HEK293 (cell line): ENCODE data around the gene ANTKMT.

Experiments used
- CTCF ChIA-PET: fragments of 350-600 bp; formaldehyde crosslinking; extraction: SDS; loops from one replicate; lab custom pipeline; 2021; ENCODE audit warnings: antibody characterized with exemption; lab: Yijun Ruan, JAX
- POLR2A ChIA-PET: fragments of 300-600 bp; formaldehyde crosslinking; extraction: SDS; loops from one replicate; lab custom pipeline; 2020; ENCODE audit warnings: antibody characterized with exemption, inconsistent platforms; lab: Yijun Ruan, JAX
- H3K27ac ChIP-seq: fragments of 200-500 bp; sonication (Bioruptor generic); 2 replicates; pipeline ENCODE4 v1.5.1; 2014; ENCODE audit warnings: low read depth, low read length, control low read depth, inconsistent platforms; ENCODE audit errors: extremely low read depth
- H3K36me3 ChIP-seq, 2 experiments: fragments of 200-500 bp in 1 of 2; sonication (Bioruptor generic) in 1 of 2; 1 replicate in 1 of 2; 2 replicates in 1 of 2; pipeline ENCODE4 v1.5.1; 2014 to 2017; ENCODE audit warnings: inconsistent platforms in 2 of 2, low read length in 2 of 2; ENCODE audit not compliant: control insufficient read depth in 2 of 2, insufficient read depth in 1 of 2
- H3K4me1 ChIP-seq: fragments of 200-500 bp; sonication (Bioruptor generic); 2 replicates; pipeline ENCODE4 v1.5.1; 2014; ENCODE audit warnings: mild to moderate bottlenecking, low read length, inconsistent platforms; ENCODE audit not compliant: control insufficient read depth, insufficient read depth
- H3K4me3 ChIP-seq: 2 replicates; pipeline ENCODE4 v1.5.1; 2011; ENCODE audit warnings: low read depth, mild to moderate bottlenecking, control low read depth, low read length, moderate library complexity
- H3K9me3 ChIP-seq: fragments of 200-500 bp; sonication (Bioruptor generic); 2 replicates; pipeline ENCODE4 v1.5.1; 2014; ENCODE audit warnings: low read depth, low read length, inconsistent platforms; ENCODE audit not compliant: control insufficient read depth, insufficient read depth
- BCL11B ChIP-seq: fragments of 450-650 bp; formaldehyde crosslinking; IDR thresholded peaks from 2 replicates; pipeline ENCODE4 v1.5.1; 2016; ENCODE audit warnings: low read depth, missing biosample characterization, missing genetic modification characterization
- FEZF1 ChIP-seq: fragments of 450-650 bp; formaldehyde crosslinking; IDR thresholded peaks from 2 replicates; pipeline ENCODE4 v1.5.1; 2016; ENCODE audit warnings: missing biosample characterization, missing genetic modification characterization
- GLIS1 ChIP-seq: fragments of 450-650 bp; formaldehyde crosslinking; IDR thresholded peaks from 2 replicates; pipeline ENCODE4 v1.5.1; 2016; ENCODE audit warnings: missing biosample characterization, missing genetic modification characterization
- PRDM10 ChIP-seq: fragments of 450-650 bp; formaldehyde crosslinking; IDR thresholded peaks from 2 replicates; pipeline ENCODE4 v1.5.1; 2016; ENCODE audit warnings: missing biosample characterization, missing genetic modification characterization
- REST ChIP-seq: fragments of 450-650 bp; formaldehyde crosslinking; IDR thresholded peaks from 2 replicates; pipeline ENCODE4 v1.5.1; 2016; ENCODE audit warnings: missing biosample characterization, missing genetic modification characterization
- ZBTB8A ChIP-seq: fragments of 450-650 bp; formaldehyde crosslinking; IDR thresholded peaks from 2 replicates; pipeline ENCODE4 v1.5.1; 2016; ENCODE audit warnings: missing biosample characterization, missing genetic modification characterization
- ZFHX2 ChIP-seq: fragments of 450-650 bp; formaldehyde crosslinking; conservative IDR thresholded peaks from 2 replicates; pipeline ENCODE4 v1.5.1; 2016; ENCODE audit warnings: missing biosample characterization, missing genetic modification characterization
- ZNF132 ChIP-seq: fragments of 450-650 bp; formaldehyde crosslinking; IDR thresholded peaks from 2 replicates; pipeline ENCODE4 v1.5.1; 2017; ENCODE audit warnings: missing biosample characterization, missing genetic modification characterization, borderline replicate concordance
- ZNF16 ChIP-seq: fragments of 450-650 bp; formaldehyde crosslinking; IDR thresholded peaks from 2 replicates; pipeline ENCODE4 v1.5.1; 2016; ENCODE audit warnings: low read depth, missing biosample characterization, missing genetic modification characterization
- ZNF404 ChIP-seq: fragments of 450-650 bp; formaldehyde crosslinking; IDR thresholded peaks from 2 replicates; pipeline ENCODE4 v1.5.1; 2017; ENCODE audit warnings: missing biosample characterization, missing genetic modification characterization
- ZNF600 ChIP-seq: fragments of 450-650 bp; formaldehyde crosslinking; IDR thresholded peaks from 2 replicates; pipeline ENCODE4 v1.5.1; 2016; ENCODE audit warnings: missing biosample characterization, missing genetic modification characterization
- ZNF670 ChIP-seq: fragments of 450-650 bp; formaldehyde crosslinking; IDR thresholded peaks from 2 replicates; pipeline ENCODE4 v1.5.1; 2016; ENCODE audit warnings: missing biosample characterization, missing genetic modification characterization, low read depth
- ZNF701 ChIP-seq: fragments of 450-650 bp; formaldehyde crosslinking; IDR thresholded peaks from 2 replicates; pipeline ENCODE4 v1.5.1; 2016; ENCODE audit warnings: missing biosample characterization, missing genetic modification characterization

Gene ANTKMT

GRCh38 chr16:728131-728889 is 7.4 kb downstream of the ANTKMT start (continued):
- peak; percentile 91 for TF ChIP-seq PRDM10 (tag by site-specific recombination)

- POLR2A ChIA-PET: interaction anchor here (0.5 to 1.7 kb wide), 7 partner anchors 8 to 524 kb away, joined by 3 to 12 read pairs (median 4); partner anchors contain the start of genes ANTKMT and CIAO3
- CTCF ChIA-PET: interaction anchor here (0.5 to 1.8 kb wide), 4 partner anchors 12 to 20 kb away, joined by 3 to 11 read pairs (median 5); partner anchors contain the start of gene CIAO3
- TF ChIP-seq ZFHX2: peak; percentile 35; the same call in 1 of the 2 replicates
- no peak for TF ChIP-seq BCL11B (tag by site-specific recombination)
Observed at GRCh38 chr16:728890-729744, 8.2 kb downstream of the ANTKMT start.

GRCh38 chr16:729768-730665 is 9.1 kb downstream of the ANTKMT start:
- Histone ChIP-seq H3K9me3 (no peaks in the 10 kb centered on the region), H3K4me3 (no peak overlapping the region), H3K36me3 (peaks cover 3 to 40% of the 10 kb centered on the region in 2 experiments; a peak in 2 of 3 replicates), H3K27ac (no peak overlapping the region), H3K4me1 (peaks cover 4% of the 10 kb centered on the region; the same call in 1 of the 2 replicates)
- ChIA-PET CTCF (interaction anchor here (0.7 to 1.8 kb wide), 4 partner anchors 11 to 1683 kb away, joined by 3 to 11 read pairs (median 4); partner anchors contain the start of gene CIAO3), POLR2A (interaction anchor here (1.2 to 1.4 kb wide), 2 partner anchors 9 to 11 kb away, joined by 5 to 12 read pairs; partner anchors contain the start of genes ANTKMT and CIAO3)
- TF ChIP-seq ZBTB8A (0 out of 2 replicates have a peak, but pooled peaks have one; percentile 12), ZNF404 (tag by site-specific recombination) (no peak), ZNF670 (tag by site-specific recombination) (no peak), ZNF600 (tag by site-specific recombination) (peak; percentile 70; the same call in 1 of the 2 replicates)

More at GRCh38 chr16:728890-729744, 8.2 kb downstream of the ANTKMT start:
- Histone ChIP-seq H3K4me1 (peaks cover 4% of the 10 kb centered on the region; the same call in 1 of the 2 replicates), H3K27ac (no peak overlapping the region), H3K9me3 (no peaks in the 10 kb centered on the region), H3K36me3 (peaks cover 3 to 31% of the 10 kb centered on the region in 2 experiments; a peak in 2 of 3 replicates), H3K4me3 (no peak overlapping the region)

GRCh38 chr16:730666-731509 is 9.9 kb downstream of the ANTKMT start:
- peaks cover 3 to 49% of the 10 kb centered on the region in 2 experiments; a peak in 2 of 3 replicates for H3K36me3 ChIP-seq
- CTCF ChIA-PET: interaction anchor here (0.7 to 1.8 kb wide), 3 partner anchors 14 to 1682 kb away, joined by 3 to 11 read pairs (median 3); no protein-coding TSS in a partner anchor
- H3K4me1 ChIP-seq: peaks cover 4% of the 10 kb centered on the region; the same call in 1 of the 2 replicates
- no peaks in the 10 kb centered on the region for H3K9me3 ChIP-seq
- no peak overlapping the region for H3K4me3 ChIP-seq
- POLR2A ChIA-PET: interaction anchor here (0.7 to 1.7 kb wide), 4 partner anchors 10 to 11 kb away, joined by 3 to 12 read pairs (median 4); partner anchors contain the start of genes ANTKMT and CIAO3
- H3K27ac ChIP-seq: no peak overlapping the region
- TF ChIP-seq ZNF701 (tag by site-specific recombination) (no peak), FEZF1 (tag by site-specific recombination) (no peak), GLIS1 (tag by site-specific recombination) (peak; percentile 89), ZNF600 (tag by site-specific recombination) (0 out of 2 replicates have a peak, but pooled peaks have one; percentile 39), ZNF132 (no peak), REST (tag by site-specific recombination) (no peak), ZNF16 (no peak)
